Stimulated activated CD4-positive, alpha-beta T cell treated with anti-CD3 and anti-CD28 coated beads, Interleukin-2, amount 100 ng/mL, for 48 hours (primary cell): ENCODE data around the gene ZBTB8OS.
"Not testable (repeated sequence)": the region's sequence is repeated elsewhere in the genome, so short reads cannot be mapped to it uniquely, and the experiment has no call there.

ENCODE experiments used
- DNase-seq, 2 donors: peaks; one replicate each; pipeline ENCODE4 v3.0.0-alpha.2; 2020

The ZBTB8OS gene

DNA sequence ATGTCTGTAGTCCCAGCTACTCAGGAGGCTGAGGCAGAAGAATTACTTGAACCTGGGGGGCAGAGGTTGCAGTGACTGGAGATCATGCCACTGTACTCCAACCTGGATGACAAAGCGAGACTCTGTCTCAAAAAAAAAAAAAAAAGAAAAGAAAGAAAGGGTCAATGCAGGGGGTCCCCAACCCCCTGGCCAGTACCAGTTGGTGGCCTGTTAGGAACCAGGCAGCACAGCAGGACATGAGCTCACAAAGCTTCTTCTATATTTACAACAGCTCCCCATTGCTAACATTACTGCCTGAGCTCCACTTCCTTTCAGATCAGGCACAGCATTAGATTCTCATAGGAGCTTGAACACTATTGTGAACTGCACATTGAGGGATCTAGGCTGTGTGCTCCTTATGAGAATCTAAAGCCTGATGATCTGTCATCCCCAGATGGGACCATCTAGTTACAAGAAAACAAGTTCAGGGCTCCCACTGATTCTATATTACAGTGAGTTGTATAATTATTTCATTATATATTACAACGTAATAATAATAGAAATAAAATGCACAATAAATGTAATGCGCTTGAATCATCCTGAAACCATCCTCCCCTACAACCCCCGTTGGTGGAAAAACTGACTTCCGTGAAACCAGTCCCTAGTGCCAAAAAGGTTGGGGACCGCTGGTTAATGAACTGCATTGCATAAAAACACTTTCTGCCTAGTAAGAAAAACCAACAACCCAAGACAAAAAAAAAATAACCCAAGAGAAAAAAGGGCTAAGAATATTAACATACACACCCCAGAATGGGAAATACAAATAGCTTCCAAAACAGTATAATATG, 2.8 kb downstream of the ZBTB8OS start:
- DNase-seq: no peak

DNA sequence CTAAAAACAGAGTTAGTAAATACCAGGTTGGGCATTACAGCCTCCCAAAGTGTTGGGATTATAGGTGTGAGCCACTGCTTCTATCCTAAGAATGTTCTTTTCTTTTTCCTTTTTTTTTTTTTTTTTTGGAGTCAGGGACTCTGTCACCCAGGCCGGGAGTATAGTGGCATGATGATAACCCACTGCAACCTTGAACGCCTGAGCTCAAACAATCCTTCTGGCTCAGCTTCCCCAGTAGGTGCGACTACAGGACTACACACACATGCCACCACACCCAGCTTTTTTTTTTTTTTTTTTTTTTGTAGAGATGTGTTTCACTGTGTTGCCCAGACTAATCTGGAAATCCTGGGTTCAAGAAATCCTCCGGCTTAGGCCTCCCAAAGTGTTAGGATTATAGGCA, 5.9 kb downstream of the ZBTB8OS start:
- no peak for DNase-seq

DNA sequence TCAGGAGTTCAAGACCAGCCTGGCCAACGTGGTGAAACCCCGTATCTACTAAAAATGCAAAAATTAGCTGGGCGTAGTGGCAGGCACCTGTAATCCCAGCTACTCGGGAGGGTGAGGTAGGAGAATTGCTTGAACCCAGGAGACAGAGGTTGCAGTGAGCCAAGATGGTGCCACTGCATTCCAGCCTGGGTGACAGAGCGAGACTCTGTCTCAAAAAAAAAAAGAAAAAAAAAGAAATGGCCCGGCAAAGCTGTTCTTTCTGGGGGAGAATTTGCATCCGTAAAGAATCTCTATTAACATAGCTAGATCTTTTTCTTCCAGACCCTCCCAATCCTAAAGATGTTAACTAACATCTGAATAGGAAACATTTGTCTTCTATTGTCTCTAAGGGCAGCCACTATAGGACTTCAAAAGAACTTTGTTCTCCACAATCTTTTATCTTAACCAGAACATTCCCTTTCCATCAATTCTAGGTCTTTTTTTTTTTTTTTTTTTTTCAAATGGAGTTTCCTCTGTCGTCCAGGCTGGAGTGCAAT, 8.0 kb downstream of the ZBTB8OS start:
- DNase-seq: not testable (repeated sequence)

DNA sequence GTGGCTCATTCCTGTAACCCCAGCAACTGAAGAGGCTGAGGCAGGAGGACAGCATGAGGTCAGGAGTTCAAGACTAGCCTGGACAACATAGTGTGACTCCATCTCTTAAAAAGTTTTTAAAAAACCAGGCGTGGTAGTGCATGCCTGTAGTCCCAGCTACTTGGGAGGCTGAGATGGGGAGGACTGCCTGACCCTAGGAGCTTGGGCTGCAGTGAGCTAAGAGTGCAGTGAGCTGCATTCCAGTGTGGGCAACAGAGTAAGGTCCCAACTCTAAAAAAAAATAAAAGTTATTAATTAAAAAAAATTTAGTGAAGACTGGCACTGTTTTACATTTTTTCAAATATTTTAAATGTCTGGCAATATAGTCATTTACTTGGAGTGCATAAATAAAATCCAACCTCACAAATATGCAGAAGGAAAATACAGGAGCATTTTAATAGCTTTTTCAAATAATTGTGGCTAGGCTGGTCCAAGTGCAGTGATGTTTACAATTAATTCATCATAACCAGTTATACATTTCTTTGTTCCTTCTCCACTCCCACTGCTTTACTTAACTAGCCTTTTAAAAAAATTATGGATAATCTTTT, 10.8 kb downstream of the ZBTB8OS start:
- DNase-seq: no peak

DNA sequence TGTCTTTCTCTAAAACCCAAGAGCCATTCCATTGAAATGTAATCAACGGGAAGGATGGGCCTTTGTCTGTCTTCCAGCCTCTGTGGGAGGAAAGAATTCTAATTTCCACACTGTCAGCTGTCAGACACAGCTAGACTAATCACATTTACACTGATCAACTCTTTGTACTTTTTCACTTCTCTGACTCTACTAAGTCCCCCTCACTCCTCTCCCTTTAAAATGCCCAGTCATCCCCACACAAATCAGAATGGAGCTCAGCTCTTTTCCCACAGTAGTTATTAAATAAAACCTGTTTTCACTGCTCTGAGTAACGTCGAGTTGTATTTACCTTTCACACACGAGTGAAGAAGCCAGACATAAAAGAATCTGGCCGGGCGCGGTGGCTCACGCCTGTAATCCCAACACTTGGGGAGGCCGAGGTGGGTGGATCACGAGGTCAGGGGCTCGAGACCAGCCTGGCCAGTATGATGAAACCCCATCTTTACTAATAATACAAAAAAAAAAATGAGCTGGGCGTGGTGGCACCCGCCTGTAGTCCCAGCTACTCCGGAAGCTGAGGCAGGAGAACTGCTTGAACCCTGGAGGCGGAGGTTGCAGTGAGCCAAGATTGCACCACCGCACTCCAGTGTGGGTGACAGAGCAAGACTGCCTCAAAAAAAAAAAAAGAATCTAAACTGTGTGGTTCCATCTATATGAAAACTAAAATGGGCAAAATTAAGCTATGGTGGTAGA, 13.3 kb downstream of the ZBTB8OS start:
- DNase-seq: no peak

DNA sequence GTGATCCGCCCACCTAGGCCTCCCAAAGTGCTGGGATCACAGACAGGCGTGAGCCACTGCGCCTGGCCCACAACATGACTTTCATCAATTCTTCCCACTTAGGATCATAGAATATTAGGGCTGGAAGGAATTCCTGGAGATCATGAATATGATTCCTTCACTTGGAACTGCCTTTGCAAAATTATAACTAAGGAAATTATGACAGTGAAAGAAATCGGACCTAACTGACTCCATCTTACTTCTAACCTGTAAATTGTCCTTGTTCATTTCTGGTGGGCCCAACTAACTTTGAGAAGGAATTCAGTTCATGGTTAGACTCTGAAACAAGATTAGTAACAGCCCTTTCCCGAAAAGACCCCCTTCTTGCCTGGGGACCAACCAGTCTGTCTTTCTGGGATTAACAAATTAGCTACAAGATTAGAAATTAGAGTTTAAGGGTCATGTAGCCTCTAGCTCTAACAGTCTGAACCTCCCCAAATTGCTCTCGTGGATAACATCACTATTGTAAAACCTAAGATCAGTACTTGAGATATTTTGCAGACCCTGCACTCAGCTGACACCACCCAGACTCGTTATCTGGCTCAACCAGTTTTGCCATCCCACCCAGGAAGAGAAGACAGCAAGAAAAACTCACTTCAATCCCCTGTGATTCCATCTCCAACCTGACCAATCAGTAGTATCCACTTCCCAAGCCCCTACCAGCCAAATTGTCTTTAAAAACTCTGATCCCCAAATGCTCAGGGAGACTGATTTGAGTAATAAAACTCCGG, 14.7 kb downstream of the ZBTB8OS start:
- DNase-seq: no peak

DNA sequence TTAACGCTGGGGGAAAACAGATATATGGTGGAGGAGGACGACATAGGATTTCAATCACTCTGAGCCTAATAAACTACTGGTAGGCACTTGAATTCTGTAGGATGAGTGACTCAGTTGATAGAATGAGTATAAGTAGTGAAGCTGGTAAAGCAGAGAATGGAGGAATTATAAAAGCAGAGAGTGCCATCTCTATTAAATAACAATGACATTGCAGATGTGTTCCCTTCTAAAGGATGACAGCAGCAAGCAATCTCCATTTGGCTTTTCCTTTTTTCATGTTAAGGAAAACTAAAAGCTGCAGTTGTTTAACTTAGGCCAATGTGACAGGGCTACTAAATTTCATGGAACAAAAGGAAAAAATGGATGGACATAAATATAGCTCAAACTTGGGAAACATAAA, 17.5 kb downstream of the ZBTB8OS start:
- no peak for DNase-seq

DNA sequence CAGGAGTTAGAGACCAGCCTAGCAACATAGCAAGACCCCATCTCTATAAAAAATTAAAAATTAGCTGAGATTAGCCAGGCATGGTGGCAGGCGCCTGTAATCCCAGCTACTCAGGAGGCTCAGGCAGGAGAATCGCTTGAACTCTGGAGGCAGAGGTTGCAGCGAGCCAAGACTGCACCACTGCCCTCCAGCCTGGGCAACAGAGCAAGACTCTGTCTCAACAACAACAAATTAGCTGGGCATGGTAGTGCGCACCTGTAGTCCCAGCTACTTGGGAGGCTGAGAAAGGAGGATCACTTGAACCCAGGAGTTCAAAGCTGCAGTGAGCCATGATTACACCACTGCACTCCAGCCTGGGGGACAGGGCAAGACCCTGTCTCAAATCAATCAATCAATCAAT, 20.2 kb downstream of the ZBTB8OS start:
- DNase-seq: not testable (repeated sequence)

DNA sequence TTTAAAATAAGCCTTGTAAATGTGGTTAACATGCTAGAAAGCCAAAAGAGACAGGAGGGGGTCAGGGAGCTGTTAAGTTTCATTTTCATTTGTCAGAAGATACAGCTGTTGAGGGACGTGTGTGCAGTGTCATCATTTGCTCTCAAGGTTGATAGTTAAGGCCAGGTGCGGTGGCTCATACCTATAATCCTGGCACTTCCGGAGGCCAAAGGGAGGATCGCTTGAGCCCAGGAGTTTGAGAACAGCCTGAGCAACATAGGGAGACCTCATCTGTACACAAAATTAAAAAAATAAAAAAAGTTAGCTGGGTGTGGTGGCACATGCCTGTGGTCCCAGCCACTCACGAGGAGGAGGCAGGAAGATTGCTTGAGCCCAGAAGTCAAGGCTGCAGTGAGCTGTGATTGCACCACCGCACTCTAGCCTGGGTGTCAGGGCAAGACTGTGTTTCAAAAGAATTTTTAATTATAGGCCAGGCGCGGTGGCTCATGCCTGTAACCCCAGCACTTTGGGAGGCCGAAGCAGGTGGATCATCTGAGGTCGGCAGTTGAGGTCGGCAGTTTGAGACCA, 22.7 kb downstream of the ZBTB8OS start:
- DNase-seq: no peak

DNA sequence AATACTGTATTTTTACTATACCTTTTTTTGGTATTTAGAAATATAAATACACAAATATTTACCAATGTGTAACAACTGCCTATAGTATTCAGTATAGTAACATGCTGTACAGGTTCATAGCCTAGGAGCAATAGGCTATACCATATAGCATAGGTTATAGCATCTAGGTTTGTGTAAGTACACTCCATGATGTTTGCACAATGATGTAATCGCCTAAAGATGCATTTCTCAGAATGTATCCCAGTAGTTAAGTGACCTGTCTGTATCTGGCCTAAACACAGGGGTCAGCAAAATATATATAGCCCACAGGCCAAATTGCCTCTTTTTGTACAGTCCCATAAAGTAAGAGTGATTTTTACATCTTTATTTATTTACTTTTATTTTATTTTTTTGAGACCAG, 24.2 kb downstream of the ZBTB8OS start:
- DNase-seq: no peak

DNA sequence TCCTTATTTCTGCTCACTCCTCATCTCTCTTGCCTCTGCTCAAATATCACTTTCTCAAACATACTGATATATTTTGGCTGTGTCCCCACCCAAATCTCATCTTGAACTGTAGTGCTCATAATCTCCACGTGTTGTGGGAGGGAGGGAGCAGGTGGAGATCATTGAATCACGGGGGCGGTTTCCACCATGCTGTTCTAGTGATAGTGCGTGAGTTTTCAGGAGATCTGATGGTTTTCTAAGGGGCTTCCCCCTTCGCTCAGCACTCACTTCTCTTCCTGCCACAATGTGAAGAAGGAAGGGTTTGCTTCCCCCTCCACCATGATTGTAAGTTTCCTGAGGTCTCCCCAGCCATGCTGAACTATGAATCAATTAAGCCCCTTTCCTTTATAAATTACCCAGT, 26.6 kb downstream of the ZBTB8OS start:
- peak in 1 of 2 donors; percentile 30 for DNase-seq

DNA sequence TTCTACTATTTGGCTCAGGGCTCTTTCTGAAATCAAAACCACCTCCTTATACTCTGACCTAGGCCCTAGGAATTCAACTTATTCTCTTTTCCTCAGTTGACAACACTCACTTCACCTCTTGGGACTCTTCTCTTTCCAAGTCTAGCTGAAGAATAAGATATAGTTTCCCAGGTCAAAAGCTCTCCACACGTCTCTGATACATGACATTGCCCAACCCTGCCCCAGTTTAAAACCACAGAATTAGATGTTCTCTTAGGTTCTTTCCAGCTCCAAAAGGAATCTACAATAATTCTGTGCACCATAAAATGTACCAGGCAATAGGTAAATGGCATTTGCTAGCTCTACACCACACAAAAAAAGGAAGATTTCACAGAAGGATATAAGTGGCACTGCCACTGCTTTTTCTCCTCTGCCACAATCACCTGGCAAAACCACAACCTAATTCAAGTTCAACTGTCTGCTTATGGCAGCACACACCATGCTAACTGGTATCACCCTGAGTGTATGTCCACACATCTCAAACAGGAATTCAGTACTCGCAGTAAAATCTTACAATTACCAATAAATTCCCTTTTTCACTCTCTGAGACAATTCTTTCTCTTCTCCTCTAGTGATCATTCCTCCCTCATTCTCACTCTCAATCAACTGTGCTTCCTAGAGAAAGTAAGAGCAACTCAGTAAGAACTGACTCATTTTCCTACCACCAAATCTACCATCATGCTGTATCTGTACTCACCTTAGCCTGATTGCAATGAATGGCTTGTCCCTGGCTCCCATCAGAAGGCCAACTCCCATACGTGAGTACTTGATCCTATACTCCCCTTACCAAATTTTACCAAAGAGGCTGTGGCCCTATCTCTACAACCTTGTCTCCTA, 27.3 kb downstream of the ZBTB8OS start:
- DNase-seq: no peak

DNA sequence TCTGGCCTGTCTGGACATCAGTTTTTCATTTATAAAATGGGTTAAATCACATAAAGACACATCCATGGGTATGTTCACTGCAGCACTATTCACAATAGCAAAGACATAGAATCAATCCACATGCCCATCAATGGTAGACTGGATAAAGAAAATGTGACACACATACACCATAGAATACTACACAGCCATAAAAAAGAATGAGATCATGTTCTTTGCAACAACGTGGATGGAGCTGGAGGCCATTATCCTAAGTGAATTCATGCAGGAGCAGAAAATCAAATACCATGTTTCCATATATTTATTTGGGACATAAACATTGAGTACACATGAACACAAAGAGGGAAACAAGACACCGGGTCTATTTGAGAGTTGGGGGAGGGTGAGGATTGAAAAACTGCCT, 28.1 kb downstream of the ZBTB8OS start:
- no peak for DNase-seq

DNA sequence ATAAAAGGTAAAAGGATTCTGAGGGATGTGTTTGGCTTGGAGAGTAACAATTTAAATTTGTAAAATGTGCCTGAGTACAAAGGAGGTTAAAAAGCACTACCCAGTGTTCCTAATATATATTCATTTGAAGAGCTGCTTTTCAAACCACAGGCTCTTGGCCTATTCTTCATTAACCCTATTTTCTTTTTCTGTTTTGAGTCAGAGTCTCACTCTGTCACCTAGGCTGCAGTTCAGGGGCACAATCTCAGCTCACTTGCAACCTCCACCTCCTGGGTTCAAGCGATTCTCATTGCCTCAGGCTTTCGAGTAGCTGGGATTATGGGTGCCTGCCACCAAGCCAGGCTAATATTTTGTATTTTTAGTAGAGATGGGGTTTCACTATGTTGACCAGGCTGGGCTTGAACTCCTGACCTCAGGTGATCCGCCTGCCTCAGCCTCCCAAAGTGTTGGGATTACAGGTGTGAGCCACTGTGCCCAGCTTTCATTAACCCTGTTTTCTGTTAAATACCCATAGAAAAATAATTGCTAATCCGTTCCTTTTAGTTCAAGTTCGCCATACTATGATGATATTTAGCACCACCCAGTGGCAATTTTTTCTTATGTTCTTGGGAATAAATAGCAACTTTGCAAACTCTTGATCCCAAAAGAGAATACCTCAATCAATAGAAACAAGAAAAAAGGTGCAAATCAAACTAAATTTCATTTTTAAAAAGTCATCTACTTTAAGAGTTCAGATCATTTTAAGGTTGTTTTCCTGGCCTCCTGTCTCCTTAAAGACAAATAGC, 30.5 kb downstream of the ZBTB8OS start:
- DNase-seq: no peak

DNA sequence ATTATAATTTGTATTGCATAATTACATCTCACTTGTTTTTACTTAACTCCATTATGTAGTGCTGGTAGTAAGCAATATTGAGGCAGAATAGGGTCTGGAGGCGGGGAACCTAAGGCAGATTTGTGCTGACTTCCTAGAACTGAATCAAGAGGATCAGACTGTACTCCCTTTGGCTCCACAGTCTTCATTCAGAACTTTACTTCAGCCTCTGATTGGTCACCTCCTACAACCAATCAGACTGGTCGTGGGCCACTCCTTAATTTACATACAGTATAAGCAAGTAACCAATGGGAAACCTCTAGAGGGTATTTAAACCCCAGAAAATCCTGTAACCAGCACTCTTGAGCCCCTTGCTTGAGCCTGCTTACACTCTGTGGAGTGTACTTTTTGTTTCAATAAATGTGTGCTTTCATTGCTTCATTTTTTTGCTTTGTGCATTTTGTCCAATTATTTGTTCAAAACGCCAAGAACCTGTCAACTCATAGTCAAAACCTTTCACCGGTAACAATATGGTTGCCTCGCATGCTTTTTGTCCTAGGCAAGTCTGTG, 31.6 kb downstream of the ZBTB8OS start:
- no peak for DNase-seq

DNA sequence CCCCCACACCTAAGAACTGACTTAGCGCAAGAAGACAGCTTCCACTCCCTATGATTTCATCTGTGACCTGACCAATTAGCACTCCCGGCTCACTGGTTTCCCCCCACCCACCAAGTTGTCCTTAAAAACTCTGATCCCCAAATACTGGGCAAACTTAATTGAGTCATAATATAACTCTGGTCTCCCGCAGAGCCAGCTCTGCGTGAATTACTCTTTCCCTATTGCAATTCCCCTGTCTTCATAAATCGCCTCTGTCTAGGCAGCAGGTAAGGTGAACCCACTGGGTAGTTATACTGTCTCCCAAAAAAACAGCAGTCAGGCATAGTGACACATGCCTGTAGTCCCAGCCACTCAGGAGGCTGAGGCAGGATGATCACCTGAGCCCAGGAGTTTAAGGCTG, 36.9 kb downstream of the ZBTB8OS start:
- no peak for DNase-seq

DNA sequence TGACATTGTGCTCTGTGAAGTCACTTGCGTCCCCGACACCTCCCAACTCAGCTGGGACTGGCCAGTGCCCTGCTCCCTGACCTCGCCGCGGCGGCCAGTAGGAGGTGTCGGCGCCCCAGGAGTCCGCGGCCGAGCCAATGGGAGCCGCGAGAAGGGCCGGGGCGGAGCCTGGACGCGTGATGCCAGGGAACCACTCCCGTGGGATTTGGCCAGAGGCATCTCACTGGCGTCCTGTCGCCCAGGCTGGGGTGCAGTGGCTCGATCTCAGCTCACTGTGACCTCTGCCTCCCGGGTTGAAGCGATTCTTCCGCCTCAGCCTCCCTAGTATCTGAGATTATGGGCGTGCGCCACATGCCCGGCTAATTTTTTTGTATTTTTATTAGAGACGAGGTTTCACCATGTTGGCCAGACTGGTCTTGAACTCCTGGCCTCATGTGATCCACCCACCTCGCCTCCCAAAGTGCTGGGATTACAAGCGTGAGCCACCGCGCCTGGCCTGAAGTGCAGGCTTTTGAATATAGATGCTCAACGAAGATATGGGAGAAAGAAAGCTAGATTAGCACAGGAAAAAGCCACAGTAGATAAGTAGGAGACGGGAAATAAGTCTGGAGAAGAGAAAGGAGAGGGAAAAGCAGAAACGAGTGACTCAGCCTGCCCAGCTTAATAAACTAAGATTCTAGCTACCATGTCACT, 38.0 kb downstream of the ZBTB8OS start:
- DNase-seq: peak; percentile 42 to 57

DNA sequence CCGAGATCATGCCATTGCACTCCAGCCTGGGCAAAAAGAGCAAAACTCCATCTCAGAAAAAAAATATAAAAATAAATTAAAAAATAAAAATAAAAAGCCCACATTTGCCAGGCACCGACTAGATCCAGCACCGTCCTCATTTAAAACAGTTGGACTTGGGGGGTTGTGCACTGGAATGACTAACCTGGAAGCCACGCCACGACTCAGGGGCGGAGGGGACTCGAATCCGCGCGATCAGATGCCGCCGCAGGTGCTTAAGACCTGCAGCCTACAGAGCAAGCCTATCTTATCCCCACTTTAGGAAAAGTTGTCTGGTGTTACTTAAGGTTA, 38.5 kb downstream of the ZBTB8OS start:
- no peak for DNase-seq

DNA sequence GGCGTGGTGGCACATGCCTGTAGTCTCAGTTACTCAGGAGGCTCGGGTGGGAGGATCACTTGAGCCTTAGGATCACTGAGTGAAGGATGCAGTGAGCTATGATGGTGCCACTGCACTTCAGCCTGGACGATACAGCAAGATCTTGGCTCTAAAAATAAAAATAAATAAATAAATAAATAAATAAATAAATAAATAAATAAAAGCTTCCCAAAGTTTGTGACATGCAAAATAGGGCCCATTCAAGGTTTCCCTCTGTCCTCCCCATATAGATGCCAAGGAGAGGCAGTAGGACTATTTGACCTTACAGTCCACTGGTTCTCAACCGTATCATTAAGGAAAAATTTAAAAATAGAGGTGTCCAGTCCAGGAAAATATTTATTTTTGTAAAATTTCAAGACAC, 41.2 kb downstream of the ZBTB8OS start:
- no peak for DNase-seq
